ENCODE data around the gene NDUFB4. TPM values are rescaled to one million over a fixed set of nuclear protein-coding genes. Genes with fewer than 3 reads are reported as not detected.

NDUFB4 gene
- total RNA-seq, 4 donors from 2014 or later = 114 to 235 (median 143) TPM

GRCh38 chr3:120561251-120562045, 34.7 kb upstream of the NDUFB4 start:
- H3K4me3 ChIP-seq (ENCODE audit: low read depth, poor library complexity, severe bottlenecking) = no peak overlapping the region
- DNase-seq (ENCODE audit: low spot score in 2 of 2) = peak; percentile 51 to 92
- TF ChIP-seq POLR2A (IDR thresholded peaks at IDR 0.05) (no peak), CTCF (IDR thresholded peaks at IDR 0.05) (no peak)
- intact Hi-C loops (cut with DNase I; ENCODE audit: low total_unique reads) = loop anchor here (10.0 kb wide), 1 partner anchor 233 kb away; no protein-coding TSS in a partner anchor
- 27 to 34% methylated on average over 10 of the region's 10 CpGs for WGBS, 2 donors

- no peak overlapping the region for H3K4me3 ChIP-seq (ENCODE audit: low read depth, poor library complexity, severe bottlenecking)
- no peak for TF ChIP-seq POLR2A (IDR thresholded peaks at IDR 0.05)
- TF ChIP-seq CTCF (IDR thresholded peaks at IDR 0.05) = no peak
- intact Hi-C loops (cut with DNase I; ENCODE audit: low total_unique reads) = loop anchor here (10.0 kb wide), 1 partner anchor 231 kb away; no protein-coding TSS in a partner anchor
- DNase-seq (ENCODE audit: low spot score in 2 of 2) = no peak
- WGBS, 2 donors = 82 to 89% methylated on average over 5 of the region's 5 CpGs
Observed at GRCh38 chr3:120563356-120564022, 32.6 kb upstream of the NDUFB4 start.

DNA sequence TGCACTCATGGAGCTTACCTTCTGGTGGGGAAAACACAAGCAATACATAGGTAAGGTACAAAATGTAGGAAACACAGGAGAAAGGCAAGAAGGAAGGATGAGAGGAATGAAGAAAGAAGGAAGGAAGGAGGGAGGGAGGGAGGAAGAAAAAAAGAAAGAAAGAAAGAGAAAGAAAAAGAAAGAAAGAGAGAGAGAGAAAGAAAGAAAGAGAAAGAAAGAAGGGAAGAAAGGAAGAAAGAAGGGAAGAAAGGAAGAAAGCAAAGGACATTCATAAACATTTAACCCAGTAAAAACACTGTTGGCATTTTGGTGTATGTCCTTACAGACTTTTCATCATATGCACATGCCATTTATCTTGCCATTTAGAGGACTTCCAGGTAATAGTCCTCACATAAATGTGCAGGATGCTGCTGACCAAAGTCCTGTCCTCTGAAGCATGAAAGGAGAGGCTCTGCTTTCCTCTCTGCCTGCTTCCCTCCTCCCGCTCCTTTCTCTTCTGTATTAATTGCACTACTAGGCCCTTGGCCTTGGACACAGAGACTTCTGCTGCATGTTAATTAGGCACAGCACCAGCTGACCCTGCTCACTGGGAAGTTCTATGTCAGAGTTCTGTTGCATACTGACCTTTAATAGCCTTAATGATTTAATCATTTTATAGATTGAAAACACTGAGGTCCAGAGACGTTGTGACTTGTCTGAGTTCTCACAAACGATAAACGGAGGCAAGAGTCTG, 29.7 kb upstream of the NDUFB4 start:
- intact Hi-C loops (cut with DNase I; ENCODE audit: low total_unique reads) = loop anchor here (10.0 kb wide), 1 partner anchor 228 kb away; no protein-coding TSS in a partner anchor
- no peak for DNase-seq (ENCODE audit: low spot score in 2 of 2)
- WGBS, 2 donors = 63 to 75% methylated on average over 4 of the region's 4 CpGs
- TF ChIP-seq CTCF (IDR thresholded peaks at IDR 0.05) (no peak), POLR2A (IDR thresholded peaks at IDR 0.05) (no peak)
- no peak overlapping the region for H3K4me3 ChIP-seq (ENCODE audit: low read depth, poor library complexity, severe bottlenecking)

- no peak for DNase-seq (ENCODE audit: low spot score in 2 of 2)
- no peak overlapping the region for H3K4me3 ChIP-seq (ENCODE audit: low read depth, poor library complexity, severe bottlenecking)
- TF ChIP-seq CTCF (IDR thresholded peaks at IDR 0.05) = no peak
- TF ChIP-seq POLR2A (IDR thresholded peaks at IDR 0.05) = no peak
- WGBS, 2 donors = 46 to 47% methylated on average over 8 of the region's 8 CpGs
- intact Hi-C loops (cut with DNase I; ENCODE audit: low total_unique reads) = loop anchor here (10.0 kb wide), 1 partner anchor 227 kb away; no protein-coding TSS in a partner anchor
Observed at GRCh38 chr3:120567370-120568201, 28.6 kb upstream of the NDUFB4 start.

DNA sequence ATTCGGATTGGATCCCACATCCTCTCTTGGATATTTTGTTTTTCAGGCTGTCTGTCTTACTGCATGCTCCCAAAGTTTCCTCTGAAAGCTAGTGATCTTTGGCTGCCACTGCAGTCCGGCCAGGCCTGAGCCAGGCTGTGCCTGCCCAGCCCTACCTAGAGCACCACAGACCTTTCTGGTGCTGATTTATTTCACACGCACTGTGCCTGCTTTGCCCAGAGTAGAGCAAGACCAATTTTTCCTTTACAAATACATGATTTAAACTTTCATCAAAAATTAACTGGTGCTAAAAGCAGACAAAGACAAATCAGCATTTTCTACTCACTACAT, 28.0 kb upstream of the NDUFB4 start:
- 67 to 70% methylated on average over 3 of the region's 3 CpGs for WGBS, 2 donors
- no peak for DNase-seq (ENCODE audit: low spot score in 2 of 2)
- no peak overlapping the region for H3K4me3 ChIP-seq (ENCODE audit: low read depth, poor library complexity, severe bottlenecking)
- TF ChIP-seq CTCF (IDR thresholded peaks at IDR 0.05) = no peak
- intact Hi-C loops (cut with DNase I; ENCODE audit: low total_unique reads) = loop anchor here (10.0 kb wide), 1 partner anchor 227 kb away; no protein-coding TSS in a partner anchor

All from lower leg skin (tissue), 4 donors.